ENCODE data around the gene TTC12. TPM values are rescaled to one million over a fixed set of nuclear protein-coding genes. Genes with fewer than 3 reads are reported as not detected.

The TTC12 gene
- total and polyA plus RNA-seq, 2 donors from 2014 or later: 16.7 to 34.4 TPM

DNA sequence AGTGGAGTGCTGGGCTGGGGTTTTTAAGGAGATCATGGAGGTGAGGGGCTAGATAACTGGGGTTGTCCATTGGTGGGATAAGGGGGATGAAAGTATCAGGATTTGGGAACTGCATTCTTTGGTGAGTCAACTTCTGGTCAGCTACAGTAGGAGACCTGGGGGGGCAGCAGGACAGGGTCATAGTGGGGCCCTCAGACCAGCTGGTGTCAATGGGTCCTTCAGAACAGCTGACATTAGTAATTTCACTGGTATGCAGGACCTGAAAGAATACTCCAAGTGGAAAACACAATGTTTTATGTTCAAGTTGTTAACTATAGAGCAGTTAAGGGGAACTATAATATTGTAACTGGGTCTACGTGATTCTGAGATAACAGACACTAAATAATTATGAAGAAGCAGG lies 2.8 kb upstream of the TTC12 start:
- Histone ChIP-seq H3K9ac (ENCODE audit: low read length in 3 of 3) (no peak overlapping the region), H3K4me1 (ENCODE audit: control insufficient read depth in 2 of 3, insufficient read depth in 2 of 3, low read depth in 1 of 3, low read length in 3 of 3) (peaks cover 0 to 5% (median 2%) of the 10 kb centered on the region in 3 donors), H3K27ac (ENCODE audit: low read depth in 2 of 2, low read length in 2 of 2) (no peak overlapping the region), H3K27me3 (ENCODE audit: control insufficient read depth, insufficient read depth, low read length) (no peaks in the 10 kb centered on the region), H3K36me3 (ENCODE audit: control insufficient read depth in 2 of 3, insufficient read depth in 3 of 3, low read length in 3 of 3) (no peaks in the 10 kb centered on the region), H3K9me3 (ENCODE audit: control insufficient read depth in 2 of 3, insufficient read depth in 1 of 3, low read length in 3 of 3) (no peaks in the 10 kb centered on the region), H3K4me3 (ENCODE audit: low read length in 3 of 3) (no peak overlapping the region)
- no peak for FAIRE-seq
- intact Hi-C loops (cut with DNase I): no loop called here
- TF ChIP-seq, protein P1, sequence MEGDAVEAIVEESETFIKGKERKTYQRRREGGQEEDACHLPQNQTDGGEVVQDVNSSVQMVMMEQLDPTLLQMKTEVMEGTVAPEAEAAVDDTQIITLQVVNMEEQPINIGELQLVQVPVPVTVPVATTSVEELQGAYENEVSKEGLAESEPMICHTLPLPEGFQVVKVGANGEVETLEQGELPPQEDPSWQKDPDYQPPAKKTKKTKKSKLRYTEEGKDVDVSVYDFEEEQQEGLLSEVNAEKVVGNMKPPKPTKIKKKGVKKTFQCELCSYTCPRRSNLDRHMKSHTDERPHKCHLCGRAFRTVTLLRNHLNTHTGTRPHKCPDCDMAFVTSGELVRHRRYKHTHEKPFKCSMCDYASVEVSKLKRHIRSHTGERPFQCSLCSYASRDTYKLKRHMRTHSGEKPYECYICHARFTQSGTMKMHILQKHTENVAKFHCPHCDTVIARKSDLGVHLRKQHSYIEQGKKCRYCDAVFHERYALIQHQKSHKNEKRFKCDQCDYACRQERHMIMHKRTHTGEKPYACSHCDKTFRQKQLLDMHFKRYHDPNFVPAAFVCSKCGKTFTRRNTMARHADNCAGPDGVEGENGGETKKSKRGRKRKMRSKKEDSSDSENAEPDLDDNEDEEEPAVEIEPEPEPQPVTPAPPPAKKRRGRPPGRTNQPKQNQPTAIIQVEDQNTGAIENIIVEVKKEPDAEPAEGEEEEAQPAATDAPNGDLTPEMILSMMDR (IDR thresholded peaks at IDR 0.05; ENCODE audit: borderline replicate concordance, extremely low read depth, insufficient read depth): no peak
- DNase-seq: no peak

DNA sequence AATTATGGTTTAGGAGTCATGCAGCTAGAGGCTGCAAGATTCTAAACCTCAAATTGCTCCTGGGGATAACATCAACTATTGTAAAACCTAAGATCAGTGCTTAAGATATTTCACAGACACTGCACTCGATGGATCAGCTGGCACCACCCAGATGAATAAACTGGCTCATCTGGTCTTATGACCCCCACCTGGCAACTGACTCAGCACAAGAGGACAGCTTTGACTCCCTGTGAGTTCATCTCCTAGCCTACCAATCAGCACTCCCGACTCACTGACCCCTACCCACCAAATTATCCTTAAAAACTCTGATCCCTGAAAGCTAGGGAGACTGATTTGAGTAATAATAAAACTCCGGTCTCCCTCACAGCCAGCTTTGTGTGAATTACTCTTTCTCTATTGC lies 782 bp upstream of the TTC12 start:
- intact Hi-C loops (cut with DNase I): no loop called here
- Histone ChIP-seq H3K4me1 (ENCODE audit: control insufficient read depth in 2 of 3, insufficient read depth in 2 of 3, low read depth in 1 of 3, low read length in 3 of 3) (peaks cover 0 to 5% (median 2%) of the 10 kb centered on the region in 3 donors), H3K36me3 (ENCODE audit: control insufficient read depth in 2 of 3, insufficient read depth in 3 of 3, low read length in 3 of 3) (no peaks in the 10 kb centered on the region), H3K27ac (ENCODE audit: low read depth in 2 of 2, low read length in 2 of 2) (no peak overlapping the region), H3K4me3 (ENCODE audit: low read length in 3 of 3) (peak overlapping the region in 1 of 3 donors; percentile 83), H3K9ac (ENCODE audit: low read length in 3 of 3) (no peak overlapping the region), H3K9me3 (ENCODE audit: control insufficient read depth in 2 of 3, insufficient read depth in 1 of 3, low read length in 3 of 3) (no peaks in the 10 kb centered on the region), H3K27me3 (ENCODE audit: control insufficient read depth, insufficient read depth, low read length) (no peaks in the 10 kb centered on the region)
- DNase-seq (no peak), FAIRE-seq (no peak)
- TF ChIP-seq, protein P1 (IDR thresholded peaks at IDR 0.05; ENCODE audit: borderline replicate concordance, extremely low read depth, insufficient read depth): no peak

DNA sequence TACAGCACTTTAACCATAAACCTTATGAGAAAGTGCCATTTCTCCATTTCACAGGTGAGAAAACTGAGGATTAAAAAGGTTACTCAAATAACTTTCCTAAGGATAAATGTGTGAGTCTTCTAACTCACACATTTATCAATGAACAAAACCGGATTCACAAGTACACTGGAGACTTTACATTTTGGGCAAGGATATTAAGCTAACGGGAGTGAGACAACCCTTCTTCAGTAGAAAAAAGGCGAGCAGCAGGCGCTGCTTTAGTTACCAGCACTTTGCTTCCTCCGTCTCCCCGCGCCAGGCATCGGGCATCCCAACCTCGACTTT lies 356 bp upstream of the TTC12 start:
- no peak for FAIRE-seq
- peak overlapping the region in 1 of 3 donors; percentile 17 for H3K9ac ChIP-seq (ENCODE audit: low read length in 3 of 3)

More for the DNA sequence above, 356 bp upstream of the TTC12 start:
- Histone ChIP-seq H3K27ac (ENCODE audit: low read depth in 2 of 2, low read length in 2 of 2) (no peak overlapping the region), H3K4me3 (ENCODE audit: low read length in 3 of 3) (peak overlapping the region; percentile 11 to 83 (median 36)), H3K27me3 (ENCODE audit: control insufficient read depth, insufficient read depth, low read length) (no peaks in the 10 kb centered on the region), H3K36me3 (ENCODE audit: control insufficient read depth in 2 of 3, insufficient read depth in 3 of 3, low read length in 3 of 3) (no peaks in the 10 kb centered on the region), H3K9me3 (ENCODE audit: control insufficient read depth in 2 of 3, insufficient read depth in 1 of 3, low read length in 3 of 3) (no peaks in the 10 kb centered on the region), H3K4me1 (ENCODE audit: control insufficient read depth in 2 of 3, insufficient read depth in 2 of 3, low read depth in 1 of 3, low read length in 3 of 3) (peaks cover 0 to 5% (median 2%) of the 10 kb centered on the region in 3 donors)
- no peak for DNase-seq
- intact Hi-C loops (cut with DNase I): no loop called here
- TF ChIP-seq, protein P1 (IDR thresholded peaks at IDR 0.05; ENCODE audit: borderline replicate concordance, extremely low read depth, insufficient read depth): no peak

Data from kidney (tissue), 14 donors.